Measurements from ENCODE around the gene ACKR2. TPM values are rescaled to one million over a fixed set of nuclear protein-coding genes. Genes with fewer than 3 reads are reported as not detected.

Gene ACKR2
- total and polyA plus RNA-seq, 2 of the 13 experiments (the other 11 are each of a cell fraction or from before 2014, with no cell fraction given): 1.1 to 1.9 TPM

DNA sequence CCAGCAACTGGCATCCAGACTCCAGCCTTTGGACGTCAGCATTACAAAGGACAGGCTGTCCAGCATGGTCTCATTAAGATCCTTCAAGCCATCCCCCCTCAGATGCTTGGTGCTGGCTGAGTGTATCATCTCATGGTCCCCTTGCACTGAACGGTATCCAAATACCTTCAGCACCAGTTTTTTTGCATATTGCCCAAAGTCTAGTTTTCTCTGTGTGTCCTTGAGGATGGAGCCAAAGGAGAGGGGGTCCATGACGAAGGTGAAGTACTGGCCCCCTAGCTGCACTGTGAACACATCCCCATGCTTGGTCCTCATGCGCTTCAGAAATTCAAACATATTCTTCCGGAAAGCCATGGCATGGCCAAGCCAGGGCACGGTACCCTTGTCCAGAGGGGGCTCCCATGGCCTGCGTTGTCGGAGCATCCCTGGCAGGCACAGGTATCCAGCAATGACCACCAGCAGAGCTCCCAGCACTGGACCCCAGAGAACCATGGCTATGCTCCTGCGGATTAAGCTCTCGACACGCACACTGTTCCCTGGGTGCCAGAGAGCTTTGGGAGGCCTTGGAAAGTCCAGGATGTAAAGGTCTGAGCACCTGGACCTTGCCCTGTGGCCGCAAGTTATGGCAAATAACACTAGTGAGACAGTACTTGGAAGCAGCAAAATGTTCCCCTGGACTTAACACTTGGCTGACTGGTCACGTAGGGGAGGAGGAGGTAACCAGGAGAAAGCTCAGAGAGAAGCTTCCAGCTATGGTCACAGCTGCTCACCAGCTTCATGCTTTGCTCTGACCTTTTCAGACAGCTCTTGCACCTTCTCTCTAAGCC, 66.3 kb downstream of the ACKR2 start, which contains the start of gene CYP8B1 (continued):
- TF ChIP-seq, protein P1, sequence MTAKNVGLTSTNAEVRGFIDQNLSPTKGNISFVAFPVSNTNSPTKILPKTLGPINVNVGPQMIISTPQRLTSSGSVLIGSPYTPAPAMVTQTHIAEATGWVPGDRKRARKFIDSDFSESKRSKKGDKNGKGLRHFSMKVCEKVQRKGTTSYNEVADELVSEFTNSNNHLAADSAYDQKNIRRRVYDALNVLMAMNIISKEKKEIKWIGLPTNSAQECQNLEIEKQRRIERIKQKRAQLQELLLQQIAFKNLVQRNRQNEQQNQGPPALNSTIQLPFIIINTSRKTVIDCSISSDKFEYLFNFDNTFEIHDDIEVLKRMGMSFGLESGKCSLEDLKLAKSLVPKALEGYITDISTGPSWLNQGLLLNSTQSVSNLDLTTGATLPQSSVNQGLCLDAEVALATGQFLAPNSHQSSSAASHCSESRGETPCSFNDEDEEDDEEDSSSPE (CRISPR knock-in tag; IDR thresholded peaks at IDR 0.05): peak; percentile 76
- TF ChIP-seq, protein P2, sequence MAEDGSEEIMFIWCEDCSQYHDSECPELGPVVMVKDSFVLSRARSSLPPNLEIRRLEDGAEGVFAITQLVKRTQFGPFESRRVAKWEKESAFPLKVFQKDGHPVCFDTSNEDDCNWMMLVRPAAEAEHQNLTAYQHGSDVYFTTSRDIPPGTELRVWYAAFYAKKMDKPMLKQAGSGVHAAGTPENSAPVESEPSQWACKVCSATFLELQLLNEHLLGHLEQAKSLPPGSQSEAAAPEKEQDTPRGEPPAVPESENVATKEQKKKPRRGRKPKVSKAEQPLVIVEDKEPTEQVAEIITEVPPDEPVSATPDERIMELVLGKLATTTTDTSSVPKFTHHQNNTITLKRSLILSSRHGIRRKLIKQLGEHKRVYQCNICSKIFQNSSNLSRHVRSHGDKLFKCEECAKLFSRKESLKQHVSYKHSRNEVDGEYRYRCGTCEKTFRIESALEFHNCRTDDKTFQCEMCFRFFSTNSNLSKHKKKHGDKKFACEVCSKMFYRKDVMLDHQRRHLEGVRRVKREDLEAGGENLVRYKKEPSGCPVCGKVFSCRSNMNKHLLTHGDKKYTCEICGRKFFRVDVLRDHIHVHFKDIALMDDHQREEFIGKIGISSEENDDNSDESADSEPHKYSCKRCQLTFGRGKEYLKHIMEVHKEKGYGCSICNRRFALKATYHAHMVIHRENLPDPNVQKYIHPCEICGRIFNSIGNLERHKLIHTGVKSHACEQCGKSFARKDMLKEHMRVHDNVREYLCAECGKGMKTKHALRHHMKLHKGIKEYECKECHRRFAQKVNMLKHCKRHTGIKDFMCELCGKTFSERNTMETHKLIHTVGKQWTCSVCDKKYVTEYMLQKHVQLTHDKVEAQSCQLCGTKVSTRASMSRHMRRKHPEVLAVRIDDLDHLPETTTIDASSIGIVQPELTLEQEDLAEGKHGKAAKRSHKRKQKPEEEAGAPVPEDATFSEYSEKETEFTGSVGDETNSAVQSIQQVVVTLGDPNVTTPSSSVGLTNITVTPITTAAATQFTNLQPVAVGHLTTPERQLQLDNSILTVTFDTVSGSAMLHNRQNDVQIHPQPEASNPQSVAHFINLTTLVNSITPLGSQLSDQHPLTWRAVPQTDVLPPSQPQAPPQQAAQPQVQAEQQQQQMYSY (CRISPR knock-in tag; IDR thresholded peaks at IDR 0.05): no peak; the same call in 1 of the 2 replicates
- TF ChIP-seq ZNF550 (CRISPR knock-in tag; IDR thresholded peaks at IDR 0.05; ENCODE audit: borderline replicate concordance) (no peak), ZBTB20 (CRISPR knock-in tag; IDR thresholded peaks at IDR 0.05; ENCODE audit: borderline replicate concordance, low read depth) (peak; percentile 87; the same call in 1 of the 2 replicates), PHF20 (CRISPR knock-in tag; IDR thresholded peaks at IDR 0.05) (no peak), MNT (IDR thresholded peaks at IDR 0.05) (no peak), ZNF317 (CRISPR knock-in tag; IDR thresholded peaks at IDR 0.05) (peak; percentile 82; the same call in 1 of the 2 replicates), YY1 (IDR thresholded peaks at IDR 0.05; ENCODE audit: insufficient read depth, insufficient replicate concordance, low read depth, low read length) (no peak), ZBTB3 (CRISPR knock-in tag; IDR thresholded peaks at IDR 0.05; ENCODE audit: borderline replicate concordance, low read depth) (no peak), ZNF567 (CRISPR knock-in tag; IDR thresholded peaks at IDR 0.05; ENCODE audit: borderline replicate concordance) (0 out of 2 replicates have a peak, but pooled peaks have one; percentile 46), IRX3 (CRISPR knock-in tag; IDR thresholded peaks at IDR 0.05; ENCODE audit: borderline replicate concordance, low read depth) (peak; percentile 55; the same call in 1 of the 2 replicates), ZMYM4 (CRISPR knock-in tag; IDR thresholded peaks at IDR 0.05) (peak; percentile 74), ZNF33A (CRISPR knock-in tag; IDR thresholded peaks at IDR 0.05; ENCODE audit: borderline replicate concordance) (no peak), ZSCAN20 (CRISPR knock-in tag; IDR thresholded peaks at IDR 0.05; ENCODE audit: borderline replicate concordance) (no peak)
- TF ChIP-seq, protein P3, sequence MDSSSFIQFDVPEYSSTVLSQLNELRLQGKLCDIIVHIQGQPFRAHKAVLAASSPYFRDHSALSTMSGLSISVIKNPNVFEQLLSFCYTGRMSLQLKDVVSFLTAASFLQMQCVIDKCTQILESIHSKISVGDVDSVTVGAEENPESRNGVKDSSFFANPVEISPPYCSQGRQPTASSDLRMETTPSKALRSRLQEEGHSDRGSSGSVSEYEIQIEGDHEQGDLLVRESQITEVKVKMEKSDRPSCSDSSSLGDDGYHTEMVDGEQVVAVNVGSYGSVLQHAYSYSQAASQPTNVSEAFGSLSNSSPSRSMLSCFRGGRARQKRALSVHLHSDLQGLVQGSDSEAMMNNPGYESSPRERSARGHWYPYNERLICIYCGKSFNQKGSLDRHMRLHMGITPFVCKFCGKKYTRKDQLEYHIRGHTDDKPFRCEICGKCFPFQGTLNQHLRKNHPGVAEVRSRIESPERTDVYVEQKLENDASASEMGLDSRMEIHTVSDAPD (CRISPR knock-in tag; IDR thresholded peaks at IDR 0.05): peak; percentile 79
- TF ChIP-seq, protein P4, sequence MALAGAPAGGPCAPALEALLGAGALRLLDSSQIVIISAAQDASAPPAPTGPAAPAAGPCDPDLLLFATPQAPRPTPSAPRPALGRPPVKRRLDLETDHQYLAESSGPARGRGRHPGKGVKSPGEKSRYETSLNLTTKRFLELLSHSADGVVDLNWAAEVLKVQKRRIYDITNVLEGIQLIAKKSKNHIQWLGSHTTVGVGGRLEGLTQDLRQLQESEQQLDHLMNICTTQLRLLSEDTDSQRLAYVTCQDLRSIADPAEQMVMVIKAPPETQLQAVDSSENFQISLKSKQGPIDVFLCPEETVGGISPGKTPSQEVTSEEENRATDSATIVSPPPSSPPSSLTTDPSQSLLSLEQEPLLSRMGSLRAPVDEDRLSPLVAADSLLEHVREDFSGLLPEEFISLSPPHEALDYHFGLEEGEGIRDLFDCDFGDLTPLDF (CRISPR knock-in tag; IDR thresholded peaks at IDR 0.05): no peak
